Endothelial cell (in vitro differentiated cells): Measurements from ENCODE around the gene PDIA5. TPM values are rescaled to one million over a fixed set of nuclear protein-coding genes. Genes with fewer than 3 reads are reported as not detected.

Experiments
- DNase-seq: peaks from one replicate; pipeline ENCODE4 v3.0.0; 2021; ENCODE audit warnings: low spot score
- H3K27ac Mint-ChIP-seq: one replicate; pipeline ENCODE4 v1.8.0; 2021; ENCODE audit warnings: mixed read lengths, inconsistent platforms; ENCODE audit not compliant: unreplicated experiment
- H3K27me3 Mint-ChIP-seq: one replicate; pipeline ENCODE4 v1.8.0; 2021; ENCODE audit warnings: mild to moderate bottlenecking, moderate library complexity, mixed read lengths, inconsistent platforms; ENCODE audit not compliant: unreplicated experiment
- H3K36me3 Mint-ChIP-seq: one replicate; pipeline ENCODE4 v1.8.0; 2021; ENCODE audit warnings: mild to moderate bottlenecking, low read depth, mixed read lengths, inconsistent platforms; ENCODE audit not compliant: unreplicated experiment
- H3K4me1 Mint-ChIP-seq: one replicate; pipeline ENCODE4 v1.8.0; 2021; ENCODE audit warnings: mild to moderate bottlenecking, mixed read lengths, inconsistent platforms; ENCODE audit not compliant: unreplicated experiment
- H3K4me3 Mint-ChIP-seq: one replicate; pipeline ENCODE4 v1.8.0; 2021; ENCODE audit warnings: mild to moderate bottlenecking, mixed read lengths, inconsistent platforms; ENCODE audit not compliant: unreplicated experiment
- H3K9me3 Mint-ChIP-seq: one replicate; pipeline ENCODE4 v1.8.0; 2021; ENCODE audit warnings: mixed read lengths, inconsistent platforms; ENCODE audit not compliant: unreplicated experiment
- total RNA-seq: library from RNA; stranded (reverse); fragmentation: NEBNext Ultra II Directional; extraction: Animal tissue kit (Norgen Biotek cat#: 25700); gene quantifications from one replicate; pipeline ENCODE4 v1.2.1, GENCODE V29; 2021; ENCODE audit not compliant: unreplicated experiment
- TF ChIP-seq, protein P1 (sequence below): fragments of 200-600 bp; sonication (generic); IDR thresholded peaks from one replicate; pipeline ENCODE4 v1.5.0; 2021; ENCODE audit warnings: antibody characterized with exemption; ENCODE audit not compliant: unreplicated experiment

PDIA5 gene
- total RNA-seq, 1 donor from 2014 or later = 32.8 TPM

DNA sequence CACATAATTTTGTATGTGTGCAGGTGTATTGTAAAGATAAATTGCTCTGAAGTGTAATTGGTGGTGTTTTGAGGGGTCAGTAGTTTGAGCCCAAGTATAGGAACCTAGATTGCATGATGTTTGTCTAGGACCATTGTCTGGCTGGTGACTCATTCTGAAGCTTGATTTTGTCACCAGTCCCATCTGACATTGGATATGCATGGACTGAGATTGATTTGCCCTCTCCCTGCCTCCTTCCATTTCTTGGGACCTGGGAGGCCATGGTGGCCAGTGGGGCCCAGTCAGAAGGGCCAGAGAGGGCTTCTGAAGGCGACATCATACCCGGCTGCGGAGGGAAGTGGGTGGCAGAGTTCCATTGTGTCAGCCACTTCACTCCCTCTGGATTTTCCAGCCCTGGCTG lies 62.3 kb downstream of the PDIA5 start:
- TF ChIP-seq, protein P1, sequence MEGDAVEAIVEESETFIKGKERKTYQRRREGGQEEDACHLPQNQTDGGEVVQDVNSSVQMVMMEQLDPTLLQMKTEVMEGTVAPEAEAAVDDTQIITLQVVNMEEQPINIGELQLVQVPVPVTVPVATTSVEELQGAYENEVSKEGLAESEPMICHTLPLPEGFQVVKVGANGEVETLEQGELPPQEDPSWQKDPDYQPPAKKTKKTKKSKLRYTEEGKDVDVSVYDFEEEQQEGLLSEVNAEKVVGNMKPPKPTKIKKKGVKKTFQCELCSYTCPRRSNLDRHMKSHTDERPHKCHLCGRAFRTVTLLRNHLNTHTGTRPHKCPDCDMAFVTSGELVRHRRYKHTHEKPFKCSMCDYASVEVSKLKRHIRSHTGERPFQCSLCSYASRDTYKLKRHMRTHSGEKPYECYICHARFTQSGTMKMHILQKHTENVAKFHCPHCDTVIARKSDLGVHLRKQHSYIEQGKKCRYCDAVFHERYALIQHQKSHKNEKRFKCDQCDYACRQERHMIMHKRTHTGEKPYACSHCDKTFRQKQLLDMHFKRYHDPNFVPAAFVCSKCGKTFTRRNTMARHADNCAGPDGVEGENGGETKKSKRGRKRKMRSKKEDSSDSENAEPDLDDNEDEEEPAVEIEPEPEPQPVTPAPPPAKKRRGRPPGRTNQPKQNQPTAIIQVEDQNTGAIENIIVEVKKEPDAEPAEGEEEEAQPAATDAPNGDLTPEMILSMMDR = no peak
- H3K9me3 Mint-ChIP-seq = no peaks in the 10 kb centered on the region
- no peak overlapping the region for H3K4me3 Mint-ChIP-seq
- peaks cover 18% of the 10 kb centered on the region for H3K4me1 Mint-ChIP-seq
- no peak overlapping the region for H3K27ac Mint-ChIP-seq
- H3K36me3 Mint-ChIP-seq = peaks cover 23% of the 10 kb centered on the region
- DNase-seq = no peak
- peaks cover 6% of the 10 kb centered on the region for H3K27me3 Mint-ChIP-seq

DNA sequence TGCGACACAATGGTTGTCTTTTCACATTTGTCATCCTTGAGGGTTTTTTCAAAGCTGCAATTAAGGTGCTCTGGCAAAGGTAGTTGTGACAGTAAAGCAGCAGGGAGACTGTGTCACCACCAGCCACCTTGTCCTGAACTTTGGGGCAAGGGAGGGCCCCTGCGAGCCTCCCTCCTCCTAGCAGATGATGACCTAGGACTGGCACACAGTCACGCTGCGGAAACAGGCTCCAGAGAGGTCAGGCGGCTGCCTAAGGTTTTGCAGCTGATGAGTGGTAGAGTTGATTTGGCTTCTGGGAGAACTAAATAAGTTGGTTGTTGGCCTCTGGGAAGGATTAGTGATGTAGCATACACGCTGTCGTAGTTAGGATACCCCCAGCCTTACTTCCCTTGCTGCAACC lies 62.7 kb downstream of the PDIA5 start:
- Mint-ChIP-seq H3K36me3 (peaks cover 25% of the 10 kb centered on the region), H3K4me3 (no peak overlapping the region), H3K27ac (no peak overlapping the region), H3K4me1 (peaks cover 18% of the 10 kb centered on the region), H3K27me3 (peaks cover 6% of the 10 kb centered on the region), H3K9me3 (no peaks in the 10 kb centered on the region)
- TF ChIP-seq, protein P1 = no peak
- DNase-seq = no peak

DNA sequence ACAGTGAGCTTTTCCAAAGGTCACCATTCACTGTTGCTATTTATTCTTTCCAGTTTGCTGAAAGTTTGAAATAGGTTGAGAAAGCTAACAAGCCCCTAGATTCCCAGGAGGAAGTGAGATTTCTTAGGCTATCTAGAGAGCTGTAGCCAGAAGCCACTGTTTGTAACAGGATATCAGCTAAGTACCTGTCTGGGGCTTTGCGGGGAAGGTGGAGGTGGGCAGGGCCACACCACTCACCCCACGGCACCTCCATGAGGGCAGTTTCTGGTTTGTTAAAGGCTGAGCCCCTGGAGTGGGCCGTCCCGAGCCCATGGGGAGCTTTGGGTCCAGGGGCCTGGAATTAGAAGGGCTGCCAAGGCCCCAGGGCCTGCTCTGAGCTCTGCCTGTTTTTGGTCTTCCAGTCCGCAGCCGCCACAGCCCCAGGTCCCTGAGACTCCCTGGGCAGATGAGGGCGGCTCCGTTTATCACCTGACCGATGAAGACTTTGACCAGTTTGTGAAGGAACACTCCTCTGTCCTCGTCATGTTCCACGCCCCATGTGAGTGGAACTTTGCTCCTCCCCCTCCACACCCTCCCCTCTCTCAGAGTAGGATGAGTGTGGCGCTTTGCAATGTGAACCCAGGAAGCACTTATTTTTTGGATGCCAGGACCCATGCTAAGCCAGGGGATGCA lies 63.4 kb downstream of the PDIA5 start:
- DNase-seq = no peak
- Mint-ChIP-seq H3K4me3 (no peak overlapping the region), H3K27ac (no peak overlapping the region), H3K4me1 (peaks cover 15% of the 10 kb centered on the region), H3K36me3 (peaks cover 29% of the 10 kb centered on the region), H3K9me3 (no peaks in the 10 kb centered on the region), H3K27me3 (peaks cover 6% of the 10 kb centered on the region)
- TF ChIP-seq, protein P1 = no peak

DNA sequence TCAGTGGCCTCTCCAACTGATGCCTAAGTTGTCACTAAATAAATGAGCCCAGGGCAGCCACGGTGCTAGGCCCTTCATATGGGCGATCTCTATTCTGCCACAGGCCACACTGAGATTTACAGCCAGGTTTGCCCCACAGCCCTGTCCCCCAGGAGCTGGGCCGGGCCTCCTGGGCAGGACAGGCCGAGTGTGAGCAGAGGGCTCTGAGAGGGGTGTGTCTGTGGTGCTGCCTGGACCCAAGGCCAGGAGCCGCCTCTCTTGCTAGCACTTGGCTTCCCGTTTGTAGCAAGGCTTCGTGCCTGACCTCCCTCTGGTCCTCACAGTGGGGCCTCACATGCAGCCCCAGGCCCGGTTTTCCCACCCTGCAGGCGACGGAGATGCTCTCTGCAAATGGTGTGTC lies 67.8 kb downstream of the PDIA5 start:
- no peak for DNase-seq
- Mint-ChIP-seq H3K36me3 (peaks cover 36% of the 10 kb centered on the region), H3K9me3 (no peaks in the 10 kb centered on the region), H3K4me3 (no peak overlapping the region), H3K27ac (no peak overlapping the region), H3K27me3 (peaks cover 2% of the 10 kb centered on the region), H3K4me1 (no peaks in the 10 kb centered on the region)
- TF ChIP-seq, protein P1 = no peak

DNA sequence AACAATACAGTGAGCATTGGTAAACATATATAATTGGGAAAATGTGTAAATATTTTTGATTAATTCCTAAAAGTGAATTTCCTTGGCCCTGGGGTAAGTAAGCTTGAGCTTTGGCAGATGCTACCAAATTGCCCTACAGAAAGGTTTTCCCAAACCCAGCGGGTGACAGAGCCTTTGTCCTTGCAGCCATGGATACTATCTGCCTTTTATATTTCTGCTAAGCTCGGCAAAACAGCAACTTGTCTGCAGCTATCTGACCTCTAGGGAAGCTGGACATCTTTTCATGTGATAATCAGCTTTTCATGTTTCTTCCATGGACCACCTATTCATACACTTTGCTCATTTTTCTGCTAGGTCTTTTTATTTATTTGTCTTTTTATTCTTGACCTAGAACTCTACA lies 70.2 kb downstream of the PDIA5 start:
- TF ChIP-seq, protein P1 = no peak
- Mint-ChIP-seq H3K27ac (no peak overlapping the region), H3K4me3 (no peak overlapping the region), H3K9me3 (no peaks in the 10 kb centered on the region), H3K4me1 (no peaks in the 10 kb centered on the region), H3K27me3 (peaks cover 2% of the 10 kb centered on the region), H3K36me3 (peaks cover 35% of the 10 kb centered on the region)
- DNase-seq = no peak
